Endothelial cell of umbilical vein (primary cell): ENCODE measurements around the gene PIK3AP1. TPM values are rescaled to one million over a fixed set of nuclear protein-coding genes. Genes with fewer than 3 reads are reported as not detected.

Experiments used
- BruUV-seq: library from RNA; stranded (reverse); fragments of 400-500 nt; replicated peaks from 2 replicates; lab custom pipeline; 2021; lab: Mats Ljungman, UMichigan
- CTCF ChIA-PET: fragments of 300-600, 350-600 bp; sonication (Branson Sonifier 250); formaldehyde crosslinking; loops from one replicate; lab custom pipeline; 2021; ENCODE audit warnings: antibody characterized with exemption, inconsistent platforms; lab: Charles Lee
- POLR2A ChIA-PET: fragments of 300-600, 350-600 bp; sonication (Branson Sonifier 250); formaldehyde crosslinking; loops from one replicate; lab custom pipeline; 2021; ENCODE audit warnings: antibody characterized with exemption, inconsistent platforms; lab: Charles Lee
- DNase-seq: peaks from one replicate; pipeline ENCODE4 v3.0.0-alpha.2; 2011; ENCODE audit warnings: low read depth, low spot score
- FAIRE-seq: peaks from 2 replicates; lab custom pipeline; 2011; peaks lifted over from hg19 to GRCh38; lab: Jason Lieb, UNC
- H2AFZ ChIP-seq: 2 replicates; pipeline ENCODE4 v1.6.0; 2012; ENCODE audit warnings: low read depth, low read length, control low read depth, inconsistent platforms
- H3K27ac ChIP-seq: 2 replicates; pipeline ENCODE4 v1.5.1; 2011; ENCODE audit warnings: low read depth, mild to moderate bottlenecking, control low read depth, low read length, moderate library complexity; ENCODE audit not compliant: insufficient read depth
- H3K27me3 ChIP-seq, 2 experiments: 2 replicates each; pipeline versions ENCODE4 v1.6.0 to v1.6.1; 2011; ENCODE audit warnings: low read length in 2 of 2, mixed read lengths in 1 of 2; ENCODE audit not compliant: control insufficient read depth in 2 of 2, insufficient read depth in 2 of 2
- H3K36me3 ChIP-seq, 2 experiments: 2 replicates in 1 of 2; 3 replicates in 1 of 2; pipeline ENCODE4 v1.5.1; 2011; ENCODE audit warnings: low read length in 2 of 2, mild to moderate bottlenecking in 1 of 2, moderate library complexity in 1 of 2; ENCODE audit not compliant: control insufficient read depth in 2 of 2, insufficient read depth in 2 of 2; ENCODE audit errors: extremely low read depth in 1 of 2
- H3K4me1 ChIP-seq: 3 replicates; pipeline ENCODE4 v1.5.1; 2011; ENCODE audit warnings: mild to moderate bottlenecking, low read length; ENCODE audit not compliant: control insufficient read depth, insufficient read depth; ENCODE audit errors: extremely low read depth
- H3K4me2 ChIP-seq: 2 replicates; pipeline ENCODE4 v1.6.1; 2011; ENCODE audit warnings: low read length, control low read depth, mixed read lengths; ENCODE audit not compliant: insufficient read depth
- H3K4me3 ChIP-seq, 3 experiments: fragments of 200-600 bp in 1 of 3; sonication (generic), shearing (Covaris generic) in 1 of 3; replicated peaks in 1 of 3; 2 replicates each; pipeline ENCODE4 v1.5.1; 2011 to 2016; ENCODE audit warnings: control low read depth in 3 of 3, low read length in 3 of 3, mild to moderate bottlenecking in 2 of 3, inconsistent platforms in 1 of 3, low read depth in 1 of 3, moderate library complexity in 1 of 3; ENCODE audit not compliant: insufficient read depth in 1 of 3
- H3K79me2 ChIP-seq: 2 replicates; pipeline ENCODE4 v1.6.0; 2012; ENCODE audit warnings: low read length, inconsistent platforms; ENCODE audit not compliant: control insufficient read depth, insufficient read depth
- H3K9ac ChIP-seq: replicated peaks from 2 replicates; pipeline ENCODE3; 2011; ENCODE audit warnings: low read length, control low read depth; ENCODE audit not compliant: insufficient read depth; ENCODE audit errors: extremely low read depth
- H3K9me1 ChIP-seq: replicated peaks from 3 replicates; pipeline ENCODE4 v1.6.0; 2011; ENCODE audit warnings: mild to moderate bottlenecking, low read length; ENCODE audit not compliant: control insufficient read depth, insufficient read depth; ENCODE audit errors: extremely low read depth
- H3K9me3 ChIP-seq: replicated peaks from 2 replicates; pipeline ENCODE4 v1.5.1; 2012; ENCODE audit warnings: low read length, inconsistent platforms; ENCODE audit not compliant: control insufficient read depth, insufficient read depth
- H4K20me1 ChIP-seq: replicated peaks from 2 replicates; pipeline ENCODE3; 2011; ENCODE audit warnings: mild to moderate bottlenecking, low read length; ENCODE audit not compliant: control insufficient read depth, insufficient read depth; ENCODE audit errors: extremely low read depth
- CTCF ChIP-seq, 2 donors: IDR thresholded peaks; 1 replicate in 1 of 2; 2 replicates in 1 of 2; pipeline ENCODE4 v1.5.1; 2011; ENCODE audit warnings: low read length in 2 of 2, mild to moderate bottlenecking in 2 of 2, moderate library complexity in 2 of 2, control low read depth in 1 of 2, inconsistent platforms in 1 of 2, low read depth in 1 of 2; ENCODE audit not compliant: insufficient read depth in 1 of 2; ENCODE audit errors: extremely low read depth in 1 of 2
- EZH2 ChIP-seq: IDR thresholded peaks from 2 replicates; pipeline ENCODE4 v1.6.1; 2012; ENCODE audit warnings: borderline replicate concordance, low read depth, mild to moderate bottlenecking, moderate library complexity, low read length, inconsistent platforms; ENCODE audit not compliant: severe bottlenecking
- FOS ChIP-seq: IDR thresholded peaks from 2 replicates; pipeline ENCODE4 v1.6.1; 2011; ENCODE audit warnings: mild to moderate bottlenecking, low read length, moderate library complexity, borderline replicate concordance; ENCODE audit not compliant: insufficient read depth
- GATA2 ChIP-seq: IDR thresholded peaks from 2 replicates; pipeline ENCODE4 v1.7.0; 2011; ENCODE audit warnings: low read depth, mild to moderate bottlenecking, moderate library complexity, mixed read lengths, low read length; ENCODE audit not compliant: insufficient read length, insufficient read depth
- JUN ChIP-seq: IDR thresholded peaks from 2 replicates; pipeline ENCODE4 v1.6.1; 2011; ENCODE audit warnings: borderline replicate concordance, low read depth; ENCODE audit not compliant: insufficient read length, insufficient read depth
- MAX ChIP-seq: IDR thresholded peaks from 2 replicates; pipeline ENCODE4 v1.6.1; 2011; ENCODE audit not compliant: insufficient read depth, insufficient read length
- MYC ChIP-seq: IDR thresholded peaks from one replicate; pipeline ENCODE4 v1.6.1; 2011; ENCODE audit warnings: mild to moderate bottlenecking, low read depth, low read length
- POLR2A ChIP-seq: IDR thresholded peaks from 2 replicates; pipeline ENCODE4 v1.6.1; 2012; ENCODE audit warnings: low read depth, mild to moderate bottlenecking, control low read depth, low read length
- POLR2AphosphoS5 ChIP-seq: IDR thresholded peaks from 2 replicates; pipeline ENCODE4 v1.6.1; 2012; ENCODE audit warnings: low read depth, mild to moderate bottlenecking, control low read depth, low read length, moderate library complexity; ENCODE audit not compliant: insufficient read depth
- dilution Hi-C: fragments of 300-500 bp; cut with MboI; formaldehyde crosslinking; loops from one replicate; pipeline ENCODE4 v1.15.0; 2019; ENCODE audit warnings: low sequenced_read_pairs; ENCODE audit not compliant: extremely low pct_ligation_motif_present
- intact Hi-C: fragments of 100-400 bp; cut with micrococcal nuclease; formaldehyde crosslinking; loops from one replicate; pipeline ENCODE4 v1.10.0; 2022
- polyA plus RNA-seq, 4 experiments: library from polyadenylated mRNA; depleted of rRNA in 3 of 4; stranded (reverse) in 3 of 4; unstranded in 1 of 4; fragments of >200 nt; gene quantifications; 2 replicates each; pipeline versions ENCODE4 v1.2.1 to v1.2.3, GENCODE V29; 2011 to 2012; ENCODE audit warnings: missing spikeins in 1 of 4
- total RNA-seq: library from RNA; stranded (reverse); gene quantifications from 2 replicates; pipeline ENCODE4 v1.2.3, GENCODE V29; 2021

Gene PIK3AP1
- total and polyA plus RNA-seq, 2 donors (not counting 3 experiments of a cell fraction or from before 2014, with no cell fraction given), result 0.04 TPM; not detected in 1

GRCh38 chr10:96556003-96556402 is 164.3 kb downstream of the PIK3AP1 start:
- Histone ChIP-seq H3K79me2 (peaks cover 56% of the 10 kb centered on the region), H3K9me1 (no peaks in the 10 kb centered on the region), H4K20me1 (no peaks in the 10 kb centered on the region), H3K4me3 (no peak overlapping the region), H3K27ac (no peak overlapping the region), H3K4me2 (no peak overlapping the region), H3K9me3 (no peaks in the 10 kb centered on the region), H3K36me3 (peaks cover 10 to 23% of the 10 kb centered on the region in 2 experiments), H2AFZ (no peak overlapping the region), H3K4me1 (no peaks in the 10 kb centered on the region), H3K27me3 (no peaks in the 10 kb centered on the region), H3K9ac (no peak overlapping the region)
- POLR2A ChIA-PET, result no interaction called here
- no TSS peak for BruUV-seq
- dilution Hi-C loops, result no loop called here
- FAIRE-seq, result no peak
- intact Hi-C loops, result loop anchor here (2.0 kb wide), 2 partner anchors 159 to 181 kb away; no protein-coding TSS in a partner anchor
- peak; percentile 24 for DNase-seq
- TF ChIP-seq CTCF (IDR thresholded peaks at IDR 0.05; ENCODE audit: extremely low read depth in 1 of 2, insufficient read depth in 1 of 2, low read depth in 1 of 2, low read length in 2 of 2) (peak; percentile 10 to 20), EZH2 (no peak)
- CTCF ChIA-PET, result interaction anchor here (0.6 to 2.1 kb wide), 11 partner anchors 10 to 469 kb away, joined by 3 to 13 read pairs (median 5); partner anchors contain the start of genes TLL2 and TM9SF3

GRCh38 chr10:96555330-96555729 is 165.0 kb downstream of the PIK3AP1 start:
- dilution Hi-C loops (no loop called here), intact Hi-C loops (no loop called here)
- Histone ChIP-seq H3K27ac (no peak overlapping the region), H3K4me1 (no peaks in the 10 kb centered on the region), H2AFZ (no peak overlapping the region), H4K20me1 (no peaks in the 10 kb centered on the region), H3K4me2 (no peak overlapping the region), H3K4me3 (no peak overlapping the region), H3K9ac (no peak overlapping the region), H3K9me1 (no peaks in the 10 kb centered on the region), H3K27me3 (no peaks in the 10 kb centered on the region), H3K79me2 (peaks cover 53% of the 10 kb centered on the region), H3K36me3 (peaks cover 10 to 29% of the 10 kb centered on the region in 2 experiments), H3K9me3 (no peaks in the 10 kb centered on the region)
- ChIA-PET POLR2A (no interaction called here), CTCF (interaction anchor here (1.0 to 2.1 kb wide), 5 partner anchors 11 to 470 kb away, joined by 4 to 13 read pairs (median 11); no protein-coding TSS in a partner anchor)
- DNase-seq (no peak), FAIRE-seq (no peak)
- no peak for TF ChIP-seq FOS
- TF ChIP-seq EZH2, result no peak
- TF ChIP-seq CTCF (IDR thresholded peaks at IDR 0.05; ENCODE audit: extremely low read depth in 1 of 2, insufficient read depth in 1 of 2, low read depth in 1 of 2, low read length in 2 of 2), result no peak
- TF ChIP-seq MAX, result no peak
- TF ChIP-seq POLR2A, result no peak
- TF ChIP-seq MYC, result no peak
- TF ChIP-seq GATA2, result no peak
- no peak for TF ChIP-seq POLR2AphosphoS5
- no peak for TF ChIP-seq JUN
- no TSS peak for BruUV-seq
